CD4-positive, alpha-beta T cell treated with Interleukin-17A for 1 hour (primary cell): ENCODE measurements around the gene DNAJC22.
"Not testable (repeated sequence)": the region's sequence is repeated elsewhere in the genome, so short reads cannot be mapped to it uniquely, and the experiment has no call there.

Experiments used
- DNase-seq: peaks from one replicate; pipeline ENCODE4 v3.0.0-alpha.2; 2020

Gene DNAJC22

DNA sequence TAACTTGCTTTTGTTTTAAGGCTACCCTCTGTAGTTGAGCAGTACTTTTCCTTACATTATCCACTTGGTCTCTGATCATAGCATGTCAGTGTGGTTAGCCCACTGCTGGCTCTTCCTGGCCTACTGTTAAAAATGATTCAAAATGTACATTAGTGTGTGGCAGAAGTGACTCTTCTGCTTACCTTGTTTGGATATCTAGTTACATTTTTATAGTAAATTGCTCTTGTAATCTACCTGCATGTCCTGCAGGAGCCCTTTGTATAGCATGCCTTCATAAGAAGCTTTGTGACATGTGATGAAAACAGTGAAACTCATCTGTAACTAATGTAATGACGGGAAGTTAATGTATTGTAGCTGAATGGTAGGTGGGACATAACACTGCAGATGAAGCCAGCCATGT lies 28.7 kb downstream of the DNAJC22 start:
- DNase-seq, result no peak

DNA sequence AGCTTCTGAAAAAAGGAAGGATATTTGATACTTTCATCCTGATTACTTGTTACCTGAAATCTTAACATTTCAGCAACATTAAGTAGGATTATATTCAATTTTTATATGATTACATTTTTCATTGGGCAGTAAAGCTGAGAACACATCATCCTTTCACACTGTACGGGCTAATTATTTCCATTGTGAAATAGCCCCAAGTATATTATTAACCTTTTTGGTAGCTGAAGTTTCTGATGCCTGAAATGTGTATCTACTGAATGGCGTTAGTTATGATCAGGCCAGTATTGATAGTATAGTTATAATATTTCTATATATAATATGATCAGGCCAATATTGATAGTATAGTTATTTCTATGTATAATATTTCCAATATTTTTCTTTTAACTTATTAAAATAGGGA lies 30.7 kb downstream of the DNAJC22 start:
- no peak for DNase-seq

- DNase-seq, result not testable (repeated sequence)
These were observed 33.5 kb downstream of the DNAJC22 start for GRCh38 chr12:49380184-49380583.

DNA sequence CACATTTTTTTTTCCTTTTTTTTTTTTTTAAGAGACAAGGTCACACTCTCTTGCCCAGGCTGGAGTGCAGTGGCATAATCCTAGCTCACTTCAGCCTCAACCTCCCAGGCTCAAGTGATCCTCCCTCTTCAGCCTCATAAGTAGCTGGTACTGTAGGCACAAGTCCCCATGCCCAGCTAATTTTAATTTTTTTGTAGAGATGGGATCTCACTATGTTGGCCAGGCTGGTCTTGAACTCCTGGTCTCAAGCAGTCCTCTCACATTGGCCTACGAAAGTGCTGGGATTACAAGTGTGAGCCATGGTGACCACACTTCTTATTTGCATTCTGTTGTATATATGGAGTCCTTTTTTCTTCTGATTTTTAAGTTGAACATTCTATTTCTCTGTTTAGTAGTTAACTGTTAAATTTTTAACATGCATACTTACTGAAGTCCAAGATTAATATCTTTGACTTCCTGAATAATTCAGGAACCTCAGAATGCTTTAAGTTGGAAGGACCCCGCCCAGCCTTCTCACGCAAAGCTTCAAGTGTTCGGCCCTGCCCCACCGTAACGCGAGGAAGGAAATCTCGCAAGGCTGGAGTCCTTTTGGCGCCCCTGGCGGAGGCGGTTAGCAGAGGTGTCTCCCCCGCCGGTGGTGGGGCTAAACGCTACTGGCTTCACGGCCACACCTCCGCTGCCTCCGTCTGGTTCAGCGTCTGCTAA lies 42.1 kb downstream of the DNAJC22 start:
- DNase-seq, result peak; percentile 65

DNA sequence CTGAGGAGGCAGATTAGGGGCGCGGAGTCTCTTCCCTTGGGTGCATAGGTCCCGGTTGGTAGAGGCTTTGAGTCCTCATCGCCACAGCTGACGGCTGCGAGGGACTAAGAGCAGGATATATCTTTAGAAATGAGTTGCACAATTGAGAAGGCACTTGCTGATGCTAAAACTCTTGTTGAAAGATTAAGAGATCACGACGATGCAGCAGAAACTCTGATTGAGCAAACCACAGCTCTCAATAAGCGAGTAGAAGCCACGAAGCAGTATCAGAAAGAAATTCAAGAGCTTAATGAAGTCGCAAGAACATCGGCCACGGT lies 42.7 kb downstream of the DNAJC22 start:
- DNase-seq, result no peak

DNA sequence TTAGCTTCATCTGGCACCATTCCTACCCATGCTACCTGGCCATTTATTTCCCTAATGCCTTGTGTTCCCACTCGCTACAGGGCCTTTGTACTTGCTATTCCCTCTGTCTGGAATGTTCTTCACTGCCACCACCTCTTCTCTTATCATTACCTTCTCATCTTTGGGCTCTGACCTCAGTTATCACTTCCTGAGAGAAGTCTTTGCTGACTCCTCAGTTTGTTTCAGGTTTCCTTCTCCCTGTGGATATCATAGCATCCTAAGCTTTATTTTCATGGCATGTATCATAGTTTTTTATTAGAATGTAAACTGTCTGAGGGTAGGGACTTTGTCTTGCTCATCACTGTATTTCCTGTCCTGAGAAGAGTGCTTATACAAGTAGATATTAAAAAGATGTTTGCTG lies 50.3 kb downstream of the DNAJC22 start:
- DNase-seq, result no peak

DNA sequence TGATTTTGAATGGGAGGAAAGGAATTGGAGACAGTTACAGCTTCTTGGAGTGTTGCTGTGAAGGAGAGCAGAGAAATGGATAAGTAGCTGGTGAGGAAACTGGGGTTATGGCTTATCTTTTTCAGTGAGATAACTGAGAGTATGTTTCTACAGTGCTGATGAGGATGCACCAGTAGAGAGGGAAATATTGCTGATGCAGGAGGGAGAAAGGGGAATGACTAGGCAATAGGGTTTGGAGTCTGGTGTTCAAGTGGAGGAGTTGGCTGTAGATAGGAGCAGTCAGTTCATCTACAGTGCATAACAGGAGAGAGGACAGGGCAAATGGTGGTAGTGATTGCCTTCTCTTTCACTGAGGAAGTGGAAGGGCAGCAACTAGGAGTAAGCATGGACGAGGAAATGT lies 53.6 kb downstream of the DNAJC22 start:
- DNase-seq, result no peak
